ENCODE results near the gene ASMT.
"Not testable (repeated sequence)": the region's sequence is repeated elsewhere in the genome, so short reads cannot be mapped to it uniquely, and the experiment has no call there.

The ASMT gene

DNA sequence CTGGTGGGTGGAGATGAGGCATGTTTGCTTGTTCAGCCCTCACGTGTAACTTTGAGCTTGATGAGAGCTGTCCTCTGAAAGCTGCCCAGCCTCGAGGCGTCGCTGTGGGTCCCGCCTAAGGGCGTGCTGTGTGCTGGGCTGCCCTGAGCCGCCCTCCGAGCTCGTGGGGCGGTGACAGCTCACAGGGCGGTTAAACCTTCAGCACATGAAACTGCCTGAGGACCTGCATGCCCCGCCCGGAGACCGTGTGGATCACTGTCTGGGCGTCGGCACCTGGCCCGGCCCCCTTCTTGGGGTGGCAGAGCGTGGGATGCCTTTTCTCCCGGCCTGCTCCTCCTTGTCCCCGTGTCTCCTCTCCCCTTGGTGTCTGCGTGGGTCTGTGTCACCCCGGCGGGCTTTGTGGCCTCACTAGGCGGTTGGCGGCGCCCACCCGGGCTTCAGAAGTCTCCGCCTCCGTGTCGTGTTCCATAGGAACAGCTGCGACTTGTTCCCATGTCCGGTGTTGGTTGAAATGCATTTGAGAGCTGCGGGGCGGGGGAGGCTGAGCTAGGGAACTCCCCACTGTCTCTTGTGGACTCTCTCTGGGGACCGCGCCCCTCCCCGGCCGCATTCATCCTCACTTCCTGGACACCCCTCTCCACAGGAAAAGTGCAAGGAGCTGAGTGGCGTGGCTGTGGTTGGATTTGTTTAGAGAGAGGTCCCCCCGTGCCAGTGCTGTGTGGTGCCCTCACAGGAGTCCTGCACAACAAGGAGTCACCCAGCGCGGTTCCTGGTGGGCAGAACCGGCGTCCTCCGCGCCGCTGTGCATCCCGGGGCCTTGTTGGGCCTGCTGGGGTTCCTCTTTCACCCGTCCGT lies 16.6 kb upstream of the ASMT start:
- no peak for DNase-seq (ENCODE audit: low read depth in 3 of 3)

DNA sequence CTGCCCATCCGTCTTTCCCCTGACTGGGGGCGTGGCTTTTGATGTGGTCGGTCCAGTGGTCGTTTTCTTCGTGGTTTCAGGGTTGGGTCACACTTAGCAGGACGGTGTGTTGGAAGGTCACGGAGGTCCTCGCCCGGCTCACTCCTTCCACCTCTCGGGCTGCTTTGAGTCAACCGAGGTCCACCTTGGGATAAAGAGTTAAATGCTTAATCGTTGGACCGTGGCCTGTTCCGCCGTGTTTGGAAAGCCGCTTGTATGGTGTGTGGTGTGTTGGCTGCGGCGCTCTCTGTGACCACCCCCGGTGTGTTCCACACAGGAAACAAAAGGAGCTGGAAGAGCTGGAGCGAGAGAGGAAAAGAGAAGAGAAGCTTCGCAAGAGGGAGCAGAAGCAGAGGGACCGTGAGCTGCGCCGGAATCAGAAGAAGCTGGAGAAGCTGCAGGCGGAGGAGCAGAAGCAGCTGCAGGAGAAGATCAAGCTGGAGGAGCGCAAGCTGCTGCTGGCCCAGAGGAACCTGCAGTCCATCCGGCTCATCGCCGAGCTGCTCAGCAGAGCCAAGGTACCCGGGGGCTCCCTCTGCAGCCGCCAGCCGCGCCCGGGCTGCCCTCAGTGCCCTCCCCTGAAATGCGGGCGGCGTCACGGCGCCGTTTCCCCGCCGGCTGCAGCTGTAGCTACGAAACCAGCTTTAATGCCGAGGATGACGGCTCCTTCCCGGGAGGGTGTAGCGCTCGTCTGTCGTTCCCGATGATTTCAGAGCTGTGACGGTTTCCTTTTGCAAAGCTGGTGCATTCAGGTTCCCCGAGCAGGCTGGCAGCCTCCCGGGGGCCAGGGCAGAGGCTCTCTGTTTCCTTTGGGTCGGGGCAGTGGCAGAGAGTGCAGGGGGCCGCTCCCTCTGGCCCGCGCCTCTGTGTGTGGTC lies 15.7 kb upstream of the ASMT start:
- no peak for DNase-seq (ENCODE audit: low read depth in 3 of 3)

DNA sequence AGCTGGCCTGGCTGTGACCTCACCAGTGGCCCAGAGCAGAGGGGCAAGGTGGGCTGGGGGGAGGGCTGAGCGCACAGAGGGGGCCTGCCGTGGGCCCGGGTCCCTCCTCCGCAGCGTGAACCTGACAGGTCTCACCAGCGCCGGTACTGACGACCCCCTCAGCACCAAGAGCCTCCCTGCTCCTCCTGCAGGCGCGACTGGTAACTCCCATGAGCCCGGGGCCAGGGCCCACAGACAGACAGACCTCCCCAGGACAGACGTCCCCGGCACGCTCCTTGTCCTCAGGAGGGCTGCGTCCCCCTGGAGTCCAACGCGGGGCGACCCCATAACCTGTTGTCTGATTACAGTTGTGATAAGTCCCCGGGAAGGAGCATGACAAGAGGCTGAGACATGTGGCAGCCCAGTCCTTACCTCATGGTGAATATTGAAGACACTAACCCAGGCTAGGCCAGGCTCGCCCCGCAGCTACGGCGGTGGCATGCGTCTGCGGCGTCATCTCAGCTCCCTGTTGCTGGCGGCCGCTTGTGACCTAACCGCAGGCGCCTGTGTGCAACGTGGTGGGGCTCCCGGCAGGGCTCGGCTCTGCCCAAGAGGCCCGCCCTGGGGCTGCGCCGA lies 15.0 kb upstream of the ASMT start:
- DNase-seq (ENCODE audit: low read depth in 3 of 3), result no peak

DNA sequence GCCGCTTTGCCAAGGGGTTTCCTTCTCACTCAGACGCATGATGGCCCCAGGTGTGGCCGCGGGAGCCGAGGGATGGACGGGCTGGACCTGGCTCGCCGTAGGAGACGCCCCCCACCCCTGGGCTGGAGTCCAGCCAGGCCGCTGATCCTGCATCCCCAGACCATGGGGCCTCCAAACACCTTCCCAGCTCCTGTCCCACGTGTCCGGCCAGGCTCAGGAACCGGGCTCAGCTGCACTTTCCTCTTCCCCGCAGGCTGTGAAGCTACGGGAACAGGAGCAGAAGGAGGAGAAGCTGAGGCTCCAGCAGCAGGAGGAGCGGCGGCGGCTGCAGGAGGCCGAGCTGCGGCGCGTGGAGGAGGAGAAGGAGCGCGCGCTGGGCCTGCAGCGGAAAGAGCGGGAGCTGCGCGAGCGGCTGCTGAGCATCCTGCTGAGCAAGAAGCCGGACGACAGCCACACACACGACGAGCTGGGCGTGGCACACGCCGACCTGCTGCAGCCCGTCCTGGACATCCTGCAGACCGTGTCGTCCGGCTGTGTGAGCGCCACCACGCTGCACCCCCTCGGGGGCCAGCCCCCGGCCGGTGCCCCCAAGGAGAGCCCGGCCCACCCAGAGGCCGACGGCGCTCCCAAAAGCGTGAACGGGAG lies 14.3 kb upstream of the ASMT start:
- DNase-seq (ENCODE audit: low read depth in 3 of 3), result no peak

DNA sequence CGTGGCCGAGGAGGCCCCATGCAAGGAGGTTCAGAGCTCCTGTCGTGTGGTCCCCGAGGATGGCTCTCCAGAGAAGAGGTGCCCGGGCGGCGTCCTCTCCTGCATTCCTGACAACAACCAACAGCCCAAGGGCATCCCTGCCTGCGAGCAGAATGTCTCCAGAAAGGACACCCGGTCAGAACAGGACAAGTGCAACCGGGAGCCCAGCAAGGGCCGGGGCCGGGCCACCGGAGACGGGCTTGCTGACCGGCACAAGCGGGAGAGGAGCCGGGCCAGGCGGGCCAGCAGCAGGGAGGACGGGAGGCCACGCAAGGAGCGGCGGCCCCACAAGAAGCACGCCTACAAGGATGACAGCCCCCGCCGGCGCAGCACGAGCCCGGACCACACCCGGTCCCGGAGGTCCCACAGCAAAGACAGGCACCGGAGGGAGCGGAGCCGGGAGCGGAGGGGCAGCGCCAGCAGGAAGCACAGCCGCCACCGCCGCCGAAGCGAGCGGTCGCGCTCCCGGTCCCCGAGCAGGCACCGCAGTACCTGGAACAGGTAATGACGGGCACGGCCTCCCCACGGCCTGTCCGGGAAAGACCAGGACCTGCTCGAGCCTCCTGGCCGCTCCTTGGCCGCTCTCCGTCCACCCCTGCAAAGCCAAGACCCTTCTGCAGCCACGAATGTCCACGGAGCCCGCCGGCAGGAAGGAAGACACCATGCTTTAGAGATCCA lies 13.7 kb upstream of the ASMT start:
- no peak for DNase-seq (ENCODE audit: low read depth in 3 of 3)

DNA sequence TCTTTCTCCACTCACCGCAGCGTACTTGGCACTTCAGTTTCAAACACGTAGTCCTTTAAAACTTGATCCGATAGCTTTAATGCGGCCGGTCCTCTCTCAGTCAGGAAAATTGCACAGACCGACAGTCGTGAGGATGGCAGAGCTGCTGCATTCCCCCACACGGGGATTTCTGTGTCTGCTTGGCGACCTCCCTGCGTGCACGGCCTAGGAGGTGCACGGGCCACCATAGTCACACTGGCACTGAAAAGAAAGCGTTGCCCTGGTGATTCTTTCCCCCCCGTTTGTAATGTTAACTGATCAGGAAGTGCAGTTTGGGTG lies 13.1 kb upstream of the ASMT start:
- no peak for DNase-seq (ENCODE audit: low read depth in 3 of 3)

DNA sequence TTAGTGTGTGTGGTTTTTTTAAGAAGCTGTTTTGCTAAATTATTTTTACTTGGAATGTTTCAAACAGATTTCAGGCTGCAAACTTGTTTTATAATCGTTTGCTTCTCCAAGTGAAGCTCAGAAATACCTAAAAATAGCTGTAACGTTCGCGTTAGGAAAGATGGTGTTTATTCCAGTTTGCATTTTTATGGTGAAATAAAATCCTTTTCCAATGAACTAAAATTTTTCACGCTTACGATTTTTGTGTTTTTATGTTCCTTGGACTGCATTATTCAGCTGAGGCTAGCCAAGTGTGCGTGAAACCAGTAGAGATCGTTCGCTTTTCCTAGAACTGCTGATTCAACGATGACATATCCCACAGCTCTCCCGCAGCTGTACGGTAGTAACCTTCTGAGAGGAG lies 12.6 kb upstream of the ASMT start:
- DNase-seq (ENCODE audit: low read depth in 3 of 3), result no peak

DNA sequence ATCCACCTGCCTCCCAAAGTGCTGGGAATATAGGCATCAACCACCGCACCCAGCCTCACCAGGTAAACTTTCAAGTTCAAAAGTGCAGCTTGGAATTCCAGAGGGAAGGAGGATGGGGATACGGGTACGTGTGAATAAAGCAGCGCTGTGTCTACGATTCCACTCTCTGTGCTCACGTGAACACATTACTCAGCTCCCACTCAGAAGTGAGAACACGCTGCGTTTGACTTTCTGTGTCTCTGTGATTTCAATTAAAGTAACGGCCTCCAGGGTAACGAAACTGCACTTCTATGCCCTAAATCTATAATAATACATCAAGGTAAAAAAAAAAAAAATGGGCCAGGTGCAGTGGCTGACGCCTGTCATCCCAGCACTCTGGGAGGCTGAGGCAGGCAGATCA lies 8.4 kb upstream of the ASMT start:
- DNase-seq (ENCODE audit: low read depth in 3 of 3), result no peak

DNA sequence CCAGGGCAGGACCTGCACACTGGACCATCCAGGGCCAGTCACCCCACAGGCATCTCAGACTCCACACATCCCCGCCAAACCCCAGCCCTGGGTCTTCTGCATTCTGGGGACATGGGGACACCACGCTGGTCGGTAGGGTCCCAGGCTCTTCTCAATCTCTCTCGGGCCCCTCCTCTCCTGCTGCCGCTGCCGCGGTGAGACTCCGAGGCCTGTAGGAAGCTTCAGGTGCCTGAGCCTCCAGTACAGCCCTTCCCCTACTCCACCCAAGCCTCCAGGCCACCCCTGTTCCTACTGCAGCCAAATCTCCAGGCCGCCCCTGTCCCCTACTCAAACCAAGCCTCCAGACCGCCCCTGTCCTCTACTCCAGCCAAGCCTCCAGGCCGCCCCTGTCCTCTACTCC lies 5.5 kb upstream of the ASMT start:
- no peak for DNase-seq (ENCODE audit: low read depth in 3 of 3)

DNA sequence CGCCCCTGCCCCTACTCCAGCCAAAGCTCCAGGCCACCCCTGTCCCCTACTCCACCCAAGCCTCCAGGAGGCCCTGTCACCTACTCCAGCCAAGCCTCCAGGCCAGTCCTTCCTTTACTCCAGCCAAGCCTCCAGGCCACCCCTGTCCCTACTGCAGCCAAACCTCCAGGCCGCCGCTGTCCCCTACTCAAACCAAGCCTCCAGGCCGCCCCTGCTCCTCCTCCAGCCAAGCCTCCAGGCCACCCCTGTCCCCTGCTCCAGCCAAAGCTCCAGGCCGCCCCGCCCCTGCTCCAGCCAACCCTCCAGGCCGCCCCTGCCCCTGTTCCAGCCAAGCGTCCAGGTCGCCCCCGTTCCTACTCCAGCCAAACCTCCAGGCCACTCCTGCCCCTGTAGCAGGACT lies 5.1 kb upstream of the ASMT start:
- no peak for DNase-seq (ENCODE audit: low read depth in 3 of 3)

DNA sequence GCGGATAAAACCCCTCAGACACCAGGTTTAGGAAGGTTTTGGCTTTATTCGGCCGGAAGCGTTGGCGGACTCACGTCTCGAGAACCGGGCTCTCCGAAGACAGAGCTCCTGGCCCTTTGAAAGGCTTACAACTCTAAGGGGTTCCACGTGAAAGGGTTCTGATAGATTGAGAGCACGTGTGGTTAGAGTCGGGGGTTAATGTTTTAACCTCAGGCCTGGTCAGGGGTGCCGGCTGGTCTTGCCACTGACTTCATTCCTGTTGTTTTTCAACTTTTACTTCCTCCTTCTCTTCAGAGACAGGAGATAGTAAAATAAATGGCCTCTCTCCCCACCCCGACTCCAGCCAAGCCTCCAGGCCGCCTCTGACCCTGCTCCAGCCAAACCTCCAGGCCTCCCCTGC lies 4.7 kb upstream of the ASMT start:
- DNase-seq (ENCODE audit: low read depth in 3 of 3), result no peak

DNA sequence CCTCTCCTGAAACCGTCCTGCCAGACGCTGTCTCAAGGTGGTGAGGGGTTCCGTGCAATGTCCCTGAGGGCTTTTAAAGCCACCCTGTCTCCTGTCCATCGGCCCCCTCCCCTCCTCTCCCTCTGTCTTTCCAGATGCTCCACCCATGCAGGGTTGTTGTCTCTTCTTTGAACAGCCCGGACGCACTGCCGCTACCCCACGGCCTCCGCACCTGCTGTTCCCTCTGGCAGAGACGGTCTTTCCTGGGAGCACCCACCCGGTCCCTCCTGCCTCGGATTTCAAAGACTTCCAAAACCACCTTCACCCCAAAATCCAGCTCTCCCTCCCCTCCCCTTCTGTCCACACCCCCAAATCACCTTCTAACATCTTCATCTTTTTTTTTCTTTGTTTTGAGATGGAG lies 4.1 kb upstream of the ASMT start:
- DNase-seq (ENCODE audit: low read depth in 3 of 3), result no peak

DNA sequence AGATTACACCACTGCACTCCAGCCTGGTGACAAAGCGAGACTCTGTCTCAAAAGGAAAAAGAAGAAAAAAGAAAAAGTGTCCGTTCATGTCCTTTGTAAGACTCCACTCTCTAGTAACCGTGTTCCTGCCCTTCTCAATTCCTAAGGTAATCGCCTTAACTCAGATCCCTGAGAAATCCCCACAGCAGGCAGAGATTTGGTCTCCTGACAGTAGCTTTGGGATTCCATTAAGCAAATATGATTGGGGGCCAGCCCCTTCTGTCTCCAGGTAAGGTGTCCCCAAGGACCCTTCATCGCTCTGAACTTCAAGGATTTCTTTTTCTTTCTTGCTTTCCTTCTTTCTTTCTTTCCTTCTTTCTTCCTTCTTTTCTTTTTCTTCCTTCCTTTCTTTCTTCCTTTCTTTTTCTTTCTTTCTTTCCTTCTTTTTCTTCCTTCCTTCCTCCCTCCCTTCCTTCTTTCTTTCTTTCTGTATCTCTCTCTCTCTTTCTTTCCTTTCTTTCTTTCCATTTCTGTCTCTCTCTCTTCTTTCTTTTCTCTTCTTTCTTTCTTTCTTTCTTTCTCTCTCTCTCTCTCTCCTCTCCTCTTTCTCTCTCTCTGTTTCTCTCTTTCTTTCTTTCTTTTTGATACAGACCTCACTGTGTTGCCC lies 2.1 kb upstream of the ASMT start:
- DNase-seq (ENCODE audit: low read depth in 3 of 3), result no peak

DNA sequence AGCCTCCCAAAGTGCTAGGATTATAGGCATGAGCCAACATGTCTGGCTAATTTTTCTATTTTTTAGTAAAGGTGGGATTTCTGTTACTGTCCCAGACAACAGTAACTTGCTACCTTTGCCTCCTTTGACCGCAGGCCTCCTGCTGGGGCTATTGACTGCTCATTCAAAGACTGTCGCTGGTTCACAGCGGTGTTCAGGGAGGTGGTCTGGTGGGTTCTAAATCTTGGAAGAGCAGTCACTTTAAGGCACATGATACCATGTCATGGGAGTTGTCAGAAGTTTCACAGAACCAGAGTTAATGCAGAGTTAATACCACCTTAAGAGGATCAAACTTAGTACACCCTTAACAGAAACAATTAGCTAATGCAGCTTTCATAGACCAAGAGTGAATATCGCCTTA lies 3.8 kb downstream of the ASMT start:
- no peak for DNase-seq (ENCODE audit: low read depth in 3 of 3)

DNA sequence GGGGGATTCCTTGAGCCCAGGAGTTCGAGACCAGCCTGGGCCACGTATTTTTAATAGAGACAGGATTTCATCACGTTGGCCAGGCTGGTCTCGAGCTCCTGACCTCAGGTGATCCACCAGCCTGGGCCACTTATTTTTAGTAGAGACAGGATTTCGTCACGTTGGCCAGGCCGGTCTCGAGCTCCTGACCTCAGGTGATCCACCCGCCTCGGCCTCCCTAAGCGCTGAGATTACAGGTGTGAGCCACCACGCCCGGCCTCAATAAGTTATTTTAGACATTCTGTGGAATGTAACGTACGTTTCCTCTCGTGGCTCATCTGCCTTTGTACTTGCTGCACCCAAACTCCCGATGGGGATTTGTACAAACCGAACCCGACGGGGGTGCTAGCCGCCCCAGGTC lies 8.8 kb downstream of the ASMT start:
- no peak for DNase-seq (ENCODE audit: low read depth in 3 of 3)

DNA sequence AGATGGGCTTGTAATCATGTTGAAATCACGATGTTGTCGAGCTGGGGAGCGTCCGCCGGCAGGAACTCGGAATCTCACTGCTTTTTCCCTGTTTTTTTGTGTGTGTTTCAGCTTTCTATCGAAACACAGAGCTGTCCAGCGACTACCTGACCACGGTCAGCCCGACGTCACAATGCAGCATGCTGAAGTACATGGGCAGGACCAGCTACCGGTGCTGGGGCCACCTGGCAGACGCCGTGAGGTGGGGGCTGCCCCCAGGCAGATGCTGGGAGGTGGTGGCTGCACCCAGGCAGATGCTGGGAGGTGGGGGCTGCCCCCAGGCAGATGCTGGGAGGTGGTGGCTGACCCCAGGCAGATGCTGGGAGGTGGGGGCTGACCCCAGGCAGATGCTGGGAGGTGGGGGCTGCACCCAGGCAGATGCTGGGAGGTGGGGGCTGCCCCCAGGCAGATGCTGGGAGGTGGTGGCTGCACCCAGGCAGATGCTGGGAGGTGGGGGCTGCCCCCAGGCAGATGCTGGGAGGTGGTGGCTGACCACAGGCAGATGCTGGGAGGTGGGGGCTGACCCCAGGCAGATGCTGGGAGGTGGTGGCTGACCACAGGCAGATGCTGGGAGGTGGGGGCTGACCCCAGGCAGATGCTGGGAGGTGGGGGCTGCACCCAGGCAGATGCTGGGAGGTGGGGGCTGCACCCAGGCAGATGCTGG lies 9.4 kb downstream of the ASMT start:
- DNase-seq (ENCODE audit: low read depth in 3 of 3), result peak in 1 of 3 experiments; percentile 14

DNA sequence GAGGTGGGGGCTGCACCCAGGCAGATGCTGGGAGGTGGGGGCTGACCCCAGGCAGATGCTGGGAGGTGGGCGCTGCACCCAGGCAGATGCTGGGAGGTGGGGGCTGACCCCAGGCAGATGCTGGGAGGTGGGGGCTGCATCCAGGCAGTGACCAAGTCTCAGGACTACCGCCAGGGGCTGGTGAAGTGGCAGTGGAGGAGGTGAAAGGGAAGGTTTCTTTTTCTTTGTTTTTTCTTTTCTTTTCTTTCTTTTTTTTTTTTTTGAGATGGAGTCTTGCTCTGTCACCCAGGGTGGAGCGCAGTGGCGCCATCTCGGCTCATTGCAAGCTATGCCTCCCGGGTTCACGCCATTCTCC lies 10.0 kb downstream of the ASMT start:
- DNase-seq (ENCODE audit: low read depth in 3 of 3), result not testable (repeated sequence)

DNA sequence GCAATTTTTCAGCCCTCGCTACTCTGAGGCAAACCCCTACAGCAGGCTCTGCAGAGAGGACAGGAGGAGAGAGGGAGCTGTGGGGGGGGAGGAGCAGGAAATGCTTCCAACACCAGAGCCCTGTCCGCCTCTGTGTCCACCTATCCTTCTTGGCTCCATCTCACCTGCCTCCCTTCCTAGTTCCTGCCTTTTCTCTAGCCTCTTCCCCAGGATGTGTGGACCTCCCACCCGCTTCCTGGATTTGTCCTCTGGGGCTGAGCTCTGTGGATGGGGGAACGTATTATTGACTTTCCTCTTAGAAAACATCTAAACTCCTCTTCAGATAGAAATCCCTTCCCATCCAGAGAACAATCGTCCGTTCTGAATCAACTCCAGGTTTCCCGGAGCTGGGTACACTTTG lies 14.4 kb downstream of the ASMT start:
- no peak for DNase-seq (ENCODE audit: low read depth in 3 of 3)

DNA sequence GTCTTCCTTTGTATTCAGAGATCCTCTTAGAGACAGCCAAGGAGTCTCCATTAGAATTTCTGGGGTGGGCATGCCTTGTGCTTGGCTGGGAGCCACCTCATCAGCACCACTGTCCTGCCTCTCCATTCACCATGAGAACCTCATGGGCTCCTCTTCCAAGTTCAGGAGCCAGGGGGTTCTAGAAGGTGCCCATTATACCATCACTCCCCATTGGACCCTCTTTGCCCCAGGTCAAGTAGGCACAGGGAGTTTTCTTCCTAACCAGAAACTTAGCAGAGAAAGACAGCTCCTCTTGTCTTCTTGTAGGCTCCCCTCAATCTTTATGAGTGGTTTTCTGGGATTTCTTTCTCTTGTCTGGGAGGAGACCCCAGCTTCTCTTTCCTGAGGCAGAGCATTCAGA lies 31.1 kb downstream of the ASMT start:
- DNase-seq (ENCODE audit: low read depth in 3 of 3), result no peak

DNA sequence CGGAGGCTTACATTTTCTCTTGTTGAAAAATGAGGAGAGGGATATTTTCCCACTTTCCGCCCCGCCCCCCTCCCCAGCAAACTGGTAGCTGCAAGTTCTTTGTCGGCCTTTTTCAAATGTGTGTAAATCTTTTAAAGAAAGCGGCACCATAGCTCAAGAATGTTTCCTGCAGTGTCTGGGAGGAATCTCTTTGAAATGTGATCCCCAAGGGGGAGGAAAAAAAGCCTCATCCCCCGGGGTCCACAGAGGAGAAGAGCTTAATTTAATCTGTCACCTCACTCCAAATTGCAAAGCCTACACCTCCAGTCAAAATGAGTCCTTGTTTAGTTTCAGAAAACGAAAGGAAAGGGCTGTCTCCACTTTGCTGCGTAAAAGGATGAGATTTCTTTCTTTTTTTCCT lies 34.8 kb downstream of the ASMT start:
- no peak for DNase-seq (ENCODE audit: low read depth in 3 of 3)

Measured in stimulated activated CD4-positive, alpha-beta T cell treated with anti-CD3 and anti-CD28 coated beads, TNF-alpha, amount 100 ng/mL, for 24 hours (primary cell).